A549 (cell line): ENCODE data around the gene CRB1.

Source experiments
- POLR2A ChIP-seq: IDR thresholded peaks from 2 replicates; pipeline ENCODE4 v1.6.1; 2012; ENCODE audit warnings: mild to moderate bottlenecking, low read length
- RNF2 ChIP-seq: fragments of 200-600 bp; sonication (generic); IDR thresholded peaks from 2 replicates; pipeline ENCODE4 v1.6.1; 2016; ENCODE audit warnings: low read depth, mild to moderate bottlenecking, antibody characterized with exemption, moderate library complexity, borderline replicate concordance
- TP53 ChIP-seq: fragments of 250-450 bp; sonication (Bioruptor Pico); IDR thresholded peaks from 2 replicates; pipeline ENCODE4 v1.5.0; 2021; ENCODE audit warnings: mild to moderate bottlenecking, moderate library complexity
- TF ChIP-seq, protein P1 (sequence below): fragments of >200 bp; sonication (Bioruptor Twin); formaldehyde crosslinking; IDR thresholded peaks from 3 replicates; pipeline ENCODE4 v1.5.1; 2016

DNA sequence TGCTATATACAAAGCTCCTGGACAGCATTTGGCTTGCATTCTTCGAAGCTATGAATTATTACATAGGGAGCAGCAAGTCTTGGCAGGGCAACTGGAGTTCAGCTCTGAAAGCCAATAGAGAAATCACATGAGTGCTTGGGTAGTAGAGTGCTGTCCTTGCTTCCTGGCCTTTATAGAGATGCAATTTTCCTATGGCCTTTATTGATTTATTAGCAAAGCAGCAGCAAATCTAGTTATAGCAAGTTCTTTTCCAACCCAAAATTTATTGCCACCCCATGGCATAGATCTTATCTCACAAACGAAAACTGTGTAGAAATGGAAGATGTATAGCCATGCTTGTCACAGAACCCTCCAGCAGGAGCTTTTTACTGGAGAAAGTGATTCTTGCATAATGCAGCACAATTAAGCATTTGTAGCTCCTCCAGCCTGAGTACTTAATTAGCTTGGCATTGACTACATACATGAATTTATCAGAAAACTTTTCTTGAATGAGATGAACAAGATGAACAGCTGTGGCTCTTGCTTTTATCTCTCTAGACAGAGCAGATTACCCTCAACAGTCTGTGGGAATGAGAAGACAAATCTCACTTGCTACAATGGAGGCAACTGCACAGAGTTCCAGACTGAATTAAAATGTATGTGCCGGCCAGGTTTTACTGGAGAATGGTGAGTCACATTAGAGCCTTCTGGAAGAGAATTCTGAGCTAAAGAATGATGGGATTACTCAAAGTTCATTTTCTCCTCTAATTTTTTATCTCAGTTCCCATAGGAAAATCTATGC, 170.1 kb downstream of the CRB1 start:
- TF ChIP-seq POLR2A (no peak), TP53 (CRISPR knock-in tag) (no peak), RNF2 (no peak)
- TF ChIP-seq, protein P1, sequence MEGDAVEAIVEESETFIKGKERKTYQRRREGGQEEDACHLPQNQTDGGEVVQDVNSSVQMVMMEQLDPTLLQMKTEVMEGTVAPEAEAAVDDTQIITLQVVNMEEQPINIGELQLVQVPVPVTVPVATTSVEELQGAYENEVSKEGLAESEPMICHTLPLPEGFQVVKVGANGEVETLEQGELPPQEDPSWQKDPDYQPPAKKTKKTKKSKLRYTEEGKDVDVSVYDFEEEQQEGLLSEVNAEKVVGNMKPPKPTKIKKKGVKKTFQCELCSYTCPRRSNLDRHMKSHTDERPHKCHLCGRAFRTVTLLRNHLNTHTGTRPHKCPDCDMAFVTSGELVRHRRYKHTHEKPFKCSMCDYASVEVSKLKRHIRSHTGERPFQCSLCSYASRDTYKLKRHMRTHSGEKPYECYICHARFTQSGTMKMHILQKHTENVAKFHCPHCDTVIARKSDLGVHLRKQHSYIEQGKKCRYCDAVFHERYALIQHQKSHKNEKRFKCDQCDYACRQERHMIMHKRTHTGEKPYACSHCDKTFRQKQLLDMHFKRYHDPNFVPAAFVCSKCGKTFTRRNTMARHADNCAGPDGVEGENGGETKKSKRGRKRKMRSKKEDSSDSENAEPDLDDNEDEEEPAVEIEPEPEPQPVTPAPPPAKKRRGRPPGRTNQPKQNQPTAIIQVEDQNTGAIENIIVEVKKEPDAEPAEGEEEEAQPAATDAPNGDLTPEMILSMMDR: no peak
